Activated T-cell treated with anti-CD3 and anti-CD28 coated beads, Interleukin-2, amount 50 U/mL, for 4 hours (primary cell): Measurements from ENCODE around the gene PPM1L. TPM values are rescaled to one million over a fixed set of nuclear protein-coding genes. Genes with fewer than 3 reads are reported as not detected.

ENCODE experiments used
- ATAC-seq, 2 donors: fragments of 200-7000 bp; cut with Tn5 transposase; one replicate each; pipeline ENCODE4 v1.10.0; 2021
- DNase-seq: peaks from one replicate; pipeline ENCODE4 v3.0.0-alpha.2; 2020
- H3K27me3 Mint-ChIP-seq: one replicate; pipeline ENCODE4 v1.8.0; 2021; ENCODE audit warnings: low read depth, mixed read lengths
- H3K36me3 Mint-ChIP-seq: one replicate; pipeline ENCODE4 v1.8.0; 2022; ENCODE audit warnings: mixed read lengths; ENCODE audit not compliant: insufficient read depth
- H3K4me1 Mint-ChIP-seq: one replicate; pipeline ENCODE4 v1.8.0; 2021; ENCODE audit warnings: low read depth, mixed read lengths
- H3K4me3 Mint-ChIP-seq: one replicate; pipeline ENCODE4 v1.8.0; 2021; ENCODE audit warnings: mild to moderate bottlenecking, moderate library complexity, mixed read lengths
- H3K9me3 Mint-ChIP-seq: one replicate; pipeline ENCODE4 v1.8.0; 2021; ENCODE audit warnings: mixed read lengths
- total RNA-seq, 3 donors: library from RNA; stranded (reverse); gene quantifications; one replicate each; pipeline ENCODE4 v1.2.1, GENCODE V29; 2021

PPM1L gene
- total RNA-seq, 3 donors from 2014 or later = 1.8 to 2.5 (median 2.0) TPM

DNA sequence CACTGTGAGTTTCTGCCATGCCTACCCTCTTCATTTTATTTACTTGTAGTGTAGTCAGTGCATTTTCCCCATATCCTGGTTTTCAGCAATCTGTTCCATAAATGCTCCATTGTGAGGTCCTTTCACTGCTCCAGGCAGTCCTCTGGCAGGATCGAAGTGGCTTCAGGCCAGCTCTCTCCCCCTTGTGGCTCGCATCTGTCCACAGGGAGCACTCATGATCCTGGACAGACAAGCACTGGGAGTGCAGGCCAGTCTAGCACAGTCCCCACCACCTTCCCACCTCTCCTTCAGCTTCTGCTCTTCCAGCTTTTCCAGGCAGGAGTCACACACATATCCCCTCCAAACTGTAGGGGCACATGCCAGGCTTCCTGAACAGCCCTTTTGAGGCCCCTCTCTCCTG lies 173.6 kb downstream of the PPM1L start:
- H3K36me3 Mint-ChIP-seq = no peaks in the 10 kb centered on the region
- no peak for DNase-seq
- ATAC-seq = no peak
- no peaks in the 10 kb centered on the region for H3K9me3 Mint-ChIP-seq
- no peaks in the 10 kb centered on the region for H3K4me1 Mint-ChIP-seq
- H3K27me3 Mint-ChIP-seq = no peaks in the 10 kb centered on the region
- H3K4me3 Mint-ChIP-seq = no peak overlapping the region

DNA sequence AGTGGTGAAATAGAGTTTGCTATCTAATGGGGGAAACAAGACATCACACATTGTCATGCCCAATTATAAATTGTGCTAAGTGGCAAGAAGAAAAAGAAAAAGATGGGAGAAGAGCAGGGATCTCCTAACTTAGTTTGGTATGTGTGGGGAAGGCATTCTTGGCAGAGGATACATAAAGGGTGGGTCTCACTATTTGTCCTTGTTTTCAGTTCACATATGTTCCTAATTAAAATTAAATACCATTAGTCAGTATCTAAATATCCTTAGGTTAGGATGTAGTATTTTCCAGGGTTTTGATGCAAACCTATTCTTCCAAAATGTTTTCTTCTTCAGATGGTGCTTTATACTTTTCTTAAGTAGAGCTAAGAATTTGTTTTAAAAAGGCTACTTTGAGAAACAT lies 175.4 kb downstream of the PPM1L start:
- Mint-ChIP-seq H3K4me1 (no peaks in the 10 kb centered on the region), H3K36me3 (no peaks in the 10 kb centered on the region), H3K27me3 (no peaks in the 10 kb centered on the region), H3K9me3 (no peaks in the 10 kb centered on the region), H3K4me3 (no peak overlapping the region)
- ATAC-seq (no peak), DNase-seq (no peak)

DNA sequence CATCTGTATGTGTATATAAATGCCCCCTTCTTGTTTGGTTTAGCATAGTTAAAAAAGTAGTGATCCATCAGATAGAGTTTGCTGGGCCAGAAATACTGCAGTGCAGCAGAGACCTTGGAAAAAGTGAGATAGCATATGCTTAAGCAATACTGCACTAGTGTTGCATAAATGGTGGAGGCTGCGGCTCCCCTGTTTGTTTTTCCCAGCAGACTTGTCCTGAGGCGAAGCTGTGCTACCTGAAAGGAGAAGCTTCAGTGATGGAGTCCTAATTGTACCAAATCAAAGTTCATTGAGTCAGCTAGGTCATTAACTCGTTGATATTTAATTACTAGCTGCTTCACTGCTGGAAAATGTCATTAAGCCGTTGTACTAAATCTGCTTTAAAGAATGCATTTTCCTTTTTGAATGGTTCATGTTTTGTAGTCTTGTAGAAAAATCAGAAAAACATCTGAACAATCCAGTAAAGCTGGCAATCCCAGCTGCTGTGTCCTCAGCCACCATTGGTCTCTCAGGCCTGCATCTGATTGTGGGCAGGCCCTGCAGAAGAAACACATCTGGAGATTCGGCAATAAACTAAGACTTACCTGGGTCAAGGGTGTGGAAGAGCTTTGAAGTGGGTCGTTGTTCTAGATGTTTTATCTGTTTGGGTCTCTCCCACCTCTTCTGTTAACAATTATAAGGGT lies 179.5 kb downstream of the PPM1L start:
- Mint-ChIP-seq H3K27me3 (no peaks in the 10 kb centered on the region), H3K4me3 (no peak overlapping the region), H3K9me3 (no peaks in the 10 kb centered on the region), H3K4me1 (no peaks in the 10 kb centered on the region), H3K36me3 (no peaks in the 10 kb centered on the region)
- ATAC-seq (no peak), DNase-seq (no peak)

DNA sequence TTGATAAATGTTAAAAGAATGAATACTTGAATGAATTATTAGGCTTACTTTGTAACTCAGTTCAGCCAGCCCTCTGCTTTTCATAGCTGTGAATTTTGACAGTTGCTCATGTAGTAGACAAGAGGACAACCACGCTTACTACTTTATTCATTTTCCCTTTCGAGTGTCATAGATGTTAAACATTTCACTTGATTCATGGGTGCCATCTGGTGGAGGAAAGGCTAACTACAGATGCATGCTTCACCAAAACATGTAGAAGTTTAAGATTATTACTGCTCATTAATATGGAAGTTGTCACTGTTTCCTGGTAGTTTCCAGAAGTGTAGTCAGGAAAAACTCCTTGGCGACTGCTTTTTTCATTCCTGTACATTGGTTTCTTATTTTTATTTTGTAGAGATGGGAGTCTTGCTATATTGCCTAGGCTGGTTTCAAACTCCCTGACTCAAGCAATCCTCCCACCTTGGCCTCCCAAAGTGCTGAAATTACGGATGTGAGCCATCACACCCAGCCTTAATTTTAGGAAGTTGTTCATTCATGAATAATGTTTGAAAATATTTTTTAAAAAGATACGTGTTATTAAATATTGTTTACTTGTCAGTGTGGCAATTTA lies 186.0 kb downstream of the PPM1L start:
- H3K36me3 Mint-ChIP-seq = no peaks in the 10 kb centered on the region
- peak; percentile 70 to 78 for ATAC-seq
- DNase-seq = peak; percentile 65
- peaks cover 4% of the 10 kb centered on the region for H3K4me1 Mint-ChIP-seq
- no peaks in the 10 kb centered on the region for H3K9me3 Mint-ChIP-seq
- H3K4me3 Mint-ChIP-seq = no peak overlapping the region
- no peaks in the 10 kb centered on the region for H3K27me3 Mint-ChIP-seq

DNA sequence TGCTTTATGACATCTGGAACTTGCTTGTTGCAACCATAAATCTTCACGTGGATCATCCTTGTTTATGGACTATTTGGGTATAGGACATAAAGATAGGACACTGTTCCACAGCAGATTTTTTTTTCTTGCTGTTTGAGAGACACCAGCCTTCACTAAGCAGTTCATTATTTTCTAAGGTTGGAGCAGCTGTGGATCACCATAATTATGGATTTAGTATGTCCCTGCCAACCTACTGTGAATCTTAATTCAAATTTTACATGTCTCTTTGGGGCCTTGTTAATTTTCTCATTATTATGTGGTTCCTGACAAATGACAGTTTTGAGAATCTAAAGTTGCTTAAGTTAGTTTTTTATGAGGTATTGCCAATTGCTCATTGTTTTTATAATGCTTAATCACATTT lies 188.0 kb downstream of the PPM1L start:
- DNase-seq = no peak
- H3K9me3 Mint-ChIP-seq = no peaks in the 10 kb centered on the region
- no peak overlapping the region for H3K4me3 Mint-ChIP-seq
- peaks cover 1% of the 10 kb centered on the region for H3K27me3 Mint-ChIP-seq
- H3K36me3 Mint-ChIP-seq = no peaks in the 10 kb centered on the region
- peaks cover 4% of the 10 kb centered on the region for H3K4me1 Mint-ChIP-seq
- no peak for ATAC-seq

DNA sequence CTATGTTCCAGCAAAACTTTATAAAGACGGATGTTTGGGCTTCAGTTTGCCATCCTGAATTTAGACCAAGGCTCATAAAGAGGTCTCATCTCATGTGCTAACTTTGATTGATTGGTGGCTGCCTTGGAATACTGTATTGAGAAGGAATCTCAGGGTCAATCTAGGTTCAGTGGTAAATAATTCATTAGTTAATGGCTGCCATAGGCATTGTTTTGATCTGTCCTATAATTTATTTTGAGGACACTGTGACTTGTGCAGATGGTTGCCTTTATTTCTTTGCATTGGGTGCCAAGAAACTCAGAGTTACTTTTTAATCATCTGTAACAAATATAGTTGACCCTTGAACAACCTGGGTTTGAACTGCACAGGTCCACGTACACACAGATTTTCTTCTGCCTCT lies 189.3 kb downstream of the PPM1L start:
- ATAC-seq (no peak), DNase-seq (no peak)
- Mint-ChIP-seq H3K27me3 (peaks cover 1% of the 10 kb centered on the region), H3K4me3 (no peak overlapping the region), H3K9me3 (no peaks in the 10 kb centered on the region), H3K4me1 (peaks cover 14% of the 10 kb centered on the region), H3K36me3 (no peaks in the 10 kb centered on the region)

DNA sequence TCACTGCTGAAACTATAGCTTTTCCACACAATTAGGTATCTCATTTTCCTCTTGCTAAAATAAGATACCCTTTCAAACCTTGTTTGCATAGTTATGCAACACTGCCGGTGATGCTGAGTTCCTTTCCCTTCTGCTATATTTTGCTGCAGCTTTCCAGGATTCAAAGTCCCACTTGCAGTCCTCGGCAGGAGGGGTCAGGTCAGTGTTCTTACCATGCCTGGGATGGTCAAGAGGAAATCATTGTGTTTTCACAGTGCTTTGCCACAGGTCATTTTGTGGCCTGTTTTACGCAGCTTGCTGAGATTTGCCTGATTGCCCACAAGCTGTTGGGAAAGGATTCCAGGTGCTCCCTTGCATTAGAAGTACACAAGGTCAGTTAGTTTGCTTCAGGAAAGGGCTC lies 192.2 kb downstream of the PPM1L start:
- H3K4me3 Mint-ChIP-seq = no peak overlapping the region
- peaks cover 1% of the 10 kb centered on the region for H3K27me3 Mint-ChIP-seq
- ATAC-seq (no peak), DNase-seq (no peak)
- no peaks in the 10 kb centered on the region for H3K36me3 Mint-ChIP-seq
- H3K4me1 Mint-ChIP-seq = peaks cover 10% of the 10 kb centered on the region
- H3K9me3 Mint-ChIP-seq = no peaks in the 10 kb centered on the region

DNA sequence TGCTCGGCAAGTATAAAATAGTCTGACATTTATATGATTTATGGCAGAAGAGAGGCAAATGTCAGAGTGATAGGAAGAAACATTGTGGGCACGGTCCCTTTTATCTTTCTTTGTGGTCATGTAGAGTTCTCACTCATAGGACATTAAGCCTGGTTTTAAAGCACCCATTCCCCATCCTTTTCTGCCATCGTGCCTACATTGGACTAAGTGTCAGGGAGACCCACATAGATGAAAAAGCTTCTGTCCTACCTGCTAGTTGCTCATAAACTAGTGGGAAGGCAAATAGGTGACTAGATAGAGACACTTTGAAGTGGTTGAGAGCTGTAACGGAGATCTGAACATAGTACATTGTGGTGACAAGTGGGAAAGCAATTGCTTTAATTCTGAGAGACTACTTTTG lies 193.4 kb downstream of the PPM1L start:
- DNase-seq (no peak), ATAC-seq (peak in 1 of 2 donors; percentile 35)
- Mint-ChIP-seq H3K4me3 (no peak overlapping the region), H3K36me3 (no peaks in the 10 kb centered on the region), H3K9me3 (no peaks in the 10 kb centered on the region), H3K4me1 (peaks cover 10% of the 10 kb centered on the region), H3K27me3 (peaks cover 1% of the 10 kb centered on the region)

DNA sequence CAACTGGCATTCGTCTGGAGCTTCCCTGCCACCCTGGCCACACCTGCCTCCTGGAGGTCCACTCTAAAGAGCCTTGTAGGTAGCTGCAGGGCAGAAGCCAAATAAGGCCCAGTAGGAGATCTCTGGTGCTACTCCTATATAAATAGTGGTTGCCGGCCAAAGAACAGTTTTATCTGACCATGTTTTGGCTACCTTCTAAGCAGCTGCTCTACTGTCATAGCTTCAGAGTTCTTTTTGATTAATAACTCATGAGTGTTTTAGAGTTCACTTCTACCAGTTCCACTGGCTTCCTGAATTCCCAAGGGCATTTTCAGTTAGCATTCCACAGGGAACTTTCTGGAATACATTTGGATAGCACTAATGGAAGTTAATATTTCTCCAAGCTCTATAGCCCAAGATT lies 194.5 kb downstream of the PPM1L start:
- Mint-ChIP-seq H3K27me3 (peaks cover 1% of the 10 kb centered on the region), H3K9me3 (no peaks in the 10 kb centered on the region), H3K4me1 (peaks cover 10% of the 10 kb centered on the region), H3K4me3 (no peak overlapping the region), H3K36me3 (no peaks in the 10 kb centered on the region)
- DNase-seq = no peak
- ATAC-seq = no peak

DNA sequence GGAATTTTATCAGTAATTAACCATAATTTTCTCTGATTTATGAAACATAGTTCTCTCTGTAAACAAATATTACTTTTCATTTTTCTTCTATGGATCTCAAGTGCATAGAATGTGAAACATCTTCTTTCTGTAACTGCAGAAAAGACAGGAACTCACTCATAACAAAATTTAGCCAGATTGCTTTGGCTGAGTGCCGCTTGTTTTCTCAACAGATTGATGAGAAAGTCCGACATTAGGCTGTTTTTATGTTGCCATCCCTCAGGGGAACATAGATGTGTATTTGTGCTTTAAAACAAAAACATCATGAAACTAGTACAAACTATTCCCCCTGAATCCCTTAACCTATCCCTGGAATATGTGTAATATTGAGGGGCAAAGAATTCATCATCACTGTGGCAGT lies 194.9 kb downstream of the PPM1L start:
- Mint-ChIP-seq H3K4me3 (no peak overlapping the region), H3K9me3 (no peaks in the 10 kb centered on the region), H3K4me1 (peaks cover 10% of the 10 kb centered on the region), H3K27me3 (peaks cover 1% of the 10 kb centered on the region), H3K36me3 (no peaks in the 10 kb centered on the region)
- DNase-seq (no peak), ATAC-seq (no peak)

DNA sequence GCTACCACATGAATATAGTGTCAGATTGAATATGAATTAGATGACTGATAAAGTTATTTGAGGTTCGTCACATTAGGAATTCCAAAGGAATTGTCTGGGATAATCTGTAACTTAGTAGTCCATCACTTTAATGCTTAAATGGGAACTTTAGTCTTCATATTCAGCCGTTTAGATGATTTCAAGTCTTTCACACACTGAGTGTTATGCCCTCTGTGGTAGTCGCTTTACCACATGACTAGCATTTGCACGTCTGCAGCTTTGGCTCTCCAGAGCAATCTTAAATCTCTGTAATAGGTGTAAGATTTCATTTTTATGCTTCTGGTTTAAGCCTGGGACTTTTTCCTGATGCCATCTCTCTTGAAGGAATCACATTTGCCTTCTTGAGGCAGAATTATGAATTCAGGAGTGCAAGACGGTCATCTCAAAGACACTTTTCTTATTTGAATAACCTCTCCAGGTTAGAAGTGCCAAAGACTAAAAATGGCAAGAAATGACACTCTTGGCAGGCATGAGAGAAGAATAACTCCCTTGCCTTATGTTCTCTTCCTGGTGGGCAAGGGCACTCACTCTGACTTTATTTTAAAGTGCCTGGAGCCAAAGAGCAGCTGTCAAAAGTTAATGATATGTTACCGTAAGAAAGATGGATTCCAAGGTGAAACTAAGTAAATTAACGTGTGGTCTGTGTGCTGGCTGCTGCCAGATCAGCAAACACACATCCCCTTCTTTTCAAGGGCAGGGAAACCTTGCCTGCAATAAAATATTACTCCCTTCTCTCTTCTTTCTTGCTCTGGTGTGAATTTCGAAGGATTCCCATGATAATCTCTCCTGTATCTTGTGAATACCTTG lies 195.8 kb downstream of the PPM1L start:
- Mint-ChIP-seq H3K4me3 (no peak overlapping the region), H3K4me1 (peaks cover 10% of the 10 kb centered on the region), H3K27me3 (peaks cover 1% of the 10 kb centered on the region), H3K9me3 (no peaks in the 10 kb centered on the region), H3K36me3 (no peaks in the 10 kb centered on the region)
- ATAC-seq = no peak
- no peak for DNase-seq

DNA sequence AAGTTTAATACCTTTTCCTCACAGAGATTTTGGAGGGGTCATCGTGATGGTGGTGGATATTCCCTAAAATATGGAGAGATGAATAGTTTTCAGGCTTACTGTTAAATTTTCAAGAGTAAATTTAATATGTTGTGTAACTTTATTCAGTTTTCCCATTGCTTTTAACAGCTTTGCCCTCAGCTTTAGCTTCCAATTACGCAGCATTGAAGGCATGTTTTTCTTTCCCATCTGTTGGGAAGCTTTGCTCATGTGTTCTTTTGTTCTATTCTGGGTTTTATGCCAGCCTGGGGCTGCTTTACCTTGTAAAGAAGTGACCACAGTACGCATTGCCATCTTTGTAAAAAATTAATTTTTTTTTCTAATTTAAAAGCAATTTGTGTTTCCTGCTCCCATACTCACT lies 197.7 kb downstream of the PPM1L start:
- DNase-seq (no peak), ATAC-seq (no peak)
- Mint-ChIP-seq H3K4me1 (peaks cover 10% of the 10 kb centered on the region), H3K36me3 (no peaks in the 10 kb centered on the region), H3K4me3 (no peak overlapping the region), H3K27me3 (peaks cover 5% of the 10 kb centered on the region), H3K9me3 (no peaks in the 10 kb centered on the region)

DNA sequence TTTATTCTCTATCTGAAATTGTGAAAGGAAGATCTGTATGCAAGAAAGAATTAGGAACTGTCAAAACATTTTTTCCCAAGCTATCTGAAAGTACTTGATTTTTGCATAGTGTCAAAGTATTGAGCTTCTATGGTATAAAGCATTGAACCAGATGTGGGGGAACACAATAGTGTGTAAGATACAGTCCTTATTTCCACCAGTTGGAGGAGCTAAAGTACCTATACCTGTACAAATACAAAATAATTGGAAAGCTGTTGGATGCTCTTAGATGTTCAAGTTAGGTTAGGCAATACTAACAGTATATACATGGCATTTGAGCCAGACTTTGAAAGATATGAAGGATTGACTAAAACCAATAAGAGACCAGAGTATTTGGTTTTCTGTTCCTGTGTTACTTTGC lies 200.8 kb downstream of the PPM1L start:
- H3K36me3 Mint-ChIP-seq = no peaks in the 10 kb centered on the region
- peaks cover 4% of the 10 kb centered on the region for H3K27me3 Mint-ChIP-seq
- H3K4me1 Mint-ChIP-seq = no peaks in the 10 kb centered on the region
- no peaks in the 10 kb centered on the region for H3K9me3 Mint-ChIP-seq
- ATAC-seq = no peak
- no peak overlapping the region for H3K4me3 Mint-ChIP-seq
- DNase-seq = no peak

DNA sequence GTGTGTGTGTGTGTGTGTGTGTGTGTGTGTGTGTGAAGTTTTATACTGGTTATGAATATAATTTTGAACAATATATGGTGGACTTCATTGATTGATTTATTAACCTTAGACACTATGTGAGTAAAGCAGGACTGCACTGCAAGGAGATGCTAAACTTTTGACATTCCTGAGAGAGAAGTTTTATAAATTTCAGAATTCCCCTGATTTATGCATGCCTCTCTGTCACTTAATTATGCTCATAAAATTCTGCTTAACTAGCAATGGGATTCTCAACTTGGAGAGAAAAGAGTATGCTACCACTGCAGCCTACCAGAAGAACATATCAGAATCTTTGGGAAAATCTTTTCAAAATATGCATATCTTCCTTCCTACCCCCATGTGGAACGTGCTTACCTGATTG lies 204.5 kb downstream of the PPM1L start:
- H3K36me3 Mint-ChIP-seq = no peaks in the 10 kb centered on the region
- ATAC-seq (no peak), DNase-seq (no peak)
- H3K9me3 Mint-ChIP-seq = no peaks in the 10 kb centered on the region
- no peak overlapping the region for H3K4me3 Mint-ChIP-seq
- H3K27me3 Mint-ChIP-seq = peaks cover 4% of the 10 kb centered on the region
- H3K4me1 Mint-ChIP-seq = no peaks in the 10 kb centered on the region

DNA sequence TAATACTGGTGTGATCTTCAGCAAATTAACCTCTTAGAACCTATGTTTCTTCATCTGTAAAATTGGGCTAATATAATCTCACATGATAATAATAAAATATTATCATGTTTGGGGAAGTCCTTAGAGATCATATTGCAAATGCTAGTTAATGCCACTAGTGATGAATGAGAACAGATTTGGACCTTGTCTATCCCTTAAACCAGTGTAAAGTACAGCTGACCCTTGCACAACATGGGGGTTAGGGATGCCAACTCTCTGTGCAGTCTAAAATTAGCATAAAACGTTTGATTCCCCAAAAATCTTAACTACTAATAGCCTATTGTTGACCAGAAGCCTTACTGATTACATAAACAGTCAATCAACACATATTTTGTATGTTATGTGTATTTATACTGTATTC lies 207.9 kb downstream of the PPM1L start:
- DNase-seq (no peak), ATAC-seq (no peak)
- no peaks in the 10 kb centered on the region for H3K36me3 Mint-ChIP-seq
- no peaks in the 10 kb centered on the region for H3K4me1 Mint-ChIP-seq
- no peaks in the 10 kb centered on the region for H3K27me3 Mint-ChIP-seq
- no peak overlapping the region for H3K4me3 Mint-ChIP-seq
- no peaks in the 10 kb centered on the region for H3K9me3 Mint-ChIP-seq
